K562 (cell line): ENCODE results near the gene CDC45. TPM values are rescaled to one million over a fixed set of nuclear protein-coding genes. Genes with fewer than 3 reads are reported as not detected.
A peak's percentile ranks its signal among the peaks of the same experiment; 100 is the strongest.

Source experiments
- ATAC-seq: fragments of 200-7000 bp; cut with Tn5 transposase; 3 replicates; pipeline ENCODE4 v1.9.1; 2020; ENCODE audit warnings: moderate library complexity
- BruUV-seq: library from RNA; stranded (reverse); fragments of 400-500 nt; replicated peaks from 2 replicates; lab custom pipeline; 2021; lab: Mats Ljungman, UMichigan
- CTCF ChIA-PET: fragments of 300-600 bp; formaldehyde crosslinking; extraction: SDS; loops from one replicate; lab custom pipeline; 2021; ENCODE audit warnings: low intra/inter-chr PET ratio; lab: Yijun Ruan, JAX
- POLR2A ChIA-PET: fragments of 300-600, 350-650 bp; sonication (Branson Sonifier 250); formaldehyde crosslinking; extraction: SDS; loops from one replicate; lab custom pipeline; 2021; ENCODE audit warnings: antibody characterized with exemption, inconsistent platforms; lab: Yijun Ruan, JAX
- DNase-seq, 4 experiments: peaks; one replicate each; pipeline versions ENCODE4 v3.0.0 to v3.0.0-alpha.2; 2011 to 2018; ENCODE audit warnings: low spot score in 3 of 4, mixed read lengths in 3 of 4; ENCODE audit errors: extremely low read depth in 1 of 4
- FAIRE-seq: peaks from 2 replicates; lab custom pipeline; 2011; peaks lifted over from hg19 to GRCh38; lab: Jason Lieb, UNC
- H2AFZ ChIP-seq: 2 replicates; pipeline ENCODE4 v1.6.0; 2011; ENCODE audit warnings: low read depth, low read length, control low read depth, inconsistent platforms
- H3K27ac ChIP-seq: fragments of 200-600 bp; 3 replicates; pipeline ENCODE4 v1.8.0; 2011; ENCODE audit warnings: low read depth, mild to moderate bottlenecking, control low read depth, inconsistent platforms, low read length, moderate library complexity, mixed read lengths; ENCODE audit errors: extremely low read depth
- H3K27me3 ChIP-seq, 2 experiments: fragments of 300-600 bp in 1 of 2; 2 replicates in 1 of 2; 3 replicates in 1 of 2; pipeline versions ENCODE4 v1.6.0 to v1.8.0; 2011; ENCODE audit warnings: inconsistent platforms in 2 of 2, low read length in 2 of 2, mild to moderate bottlenecking in 1 of 2, mixed read lengths in 1 of 2, moderate library complexity in 1 of 2; ENCODE audit not compliant: control insufficient read depth in 2 of 2, insufficient read depth in 2 of 2
- H3K36me3 ChIP-seq: fragments of 300-600 bp; 3 replicates; pipeline ENCODE4 v1.8.0; 2011; ENCODE audit warnings: mild to moderate bottlenecking, low read length, inconsistent platforms; ENCODE audit not compliant: control insufficient read depth, insufficient read depth
- H3K4me1 ChIP-seq, 2 experiments: fragments of 200-600 bp in 1 of 2; replicated peaks in 1 of 2; 2 replicates in 1 of 2; 3 replicates in 1 of 2; pipeline versions ENCODE4 v1.5.1 to v1.8.0; 2011; ENCODE audit warnings: inconsistent platforms in 2 of 2, low read length in 2 of 2, mild to moderate bottlenecking in 1 of 2, mixed read lengths in 1 of 2, moderate library complexity in 1 of 2; ENCODE audit not compliant: control insufficient read depth in 2 of 2, insufficient read depth in 2 of 2
- H3K4me2 ChIP-seq: 2 replicates; pipeline ENCODE4 v1.6.1; 2011; ENCODE audit warnings: low read length, control low read depth, inconsistent platforms, mixed read lengths; ENCODE audit not compliant: insufficient read depth
- H3K4me3 ChIP-seq: fragments of 200-600 bp; sonication (generic), shearing (Covaris generic); 2 replicates; pipeline ENCODE4 v1.5.1; 2016; ENCODE audit warnings: control low read depth, inconsistent platforms
- H3K79me2 ChIP-seq: fragments of 200-600 bp; 3 replicates; pipeline ENCODE4 v1.8.0; 2011; ENCODE audit warnings: low read length, inconsistent platforms; ENCODE audit not compliant: control insufficient read depth, insufficient read depth
- H3K9ac ChIP-seq, 2 experiments: 2 replicates each; pipeline versions ENCODE4 v1.6.0 to v1.6.1; 2011; ENCODE audit warnings: low read depth in 2 of 2, low read length in 2 of 2, control low read depth in 1 of 2, inconsistent platforms in 1 of 2, mild to moderate bottlenecking in 1 of 2, mixed read lengths in 1 of 2; ENCODE audit not compliant: insufficient read depth in 1 of 2
- H3K9me1 ChIP-seq: one replicate; pipeline ENCODE4 v1.6.0; 2011; ENCODE audit warnings: inconsistent platforms, mild to moderate bottlenecking, low read length, moderate library complexity; ENCODE audit not compliant: control insufficient read depth, insufficient read depth
- H3K9me3 ChIP-seq: replicated peaks from 2 replicates; pipeline ENCODE4 v1.5.1; 2011; ENCODE audit warnings: low read depth, low read length, inconsistent platforms; ENCODE audit not compliant: control insufficient read depth, insufficient read depth
- H4K20me1 ChIP-seq: replicated peaks from 2 replicates; pipeline ENCODE4 v1.6.1; 2011; ENCODE audit warnings: low read length, inconsistent platforms, mixed read lengths; ENCODE audit not compliant: control insufficient read depth, insufficient read depth
- BCOR ChIP-seq: fragments of 450-650 bp; IDR thresholded peaks from 2 replicates; pipeline ENCODE4 v1.6.1; 2016
- BRCA1 ChIP-seq, 2 experiments: fragments of 450-650 bp in 1 of 2; sonication (generic) in 1 of 2; formaldehyde crosslinking in 1 of 2; IDR thresholded peaks; 2 replicates each; pipeline versions ENCODE4 v1.5.0 to v1.6.1; 2017 to 2020; ENCODE audit warnings: mild to moderate bottlenecking in 1 of 2, missing genetic modification reagents in 1 of 2
- IRF2 ChIP-seq: sonication (generic); formaldehyde crosslinking; IDR thresholded peaks from 2 replicates; pipeline ENCODE4 v1.8.1; 2022; ENCODE audit warnings: mild to moderate bottlenecking, missing genetic modification reagents
- NFYB ChIP-seq: IDR thresholded peaks from 2 replicates; pipeline ENCODE4 v1.6.1; 2011; ENCODE audit warnings: mild to moderate bottlenecking, moderate library complexity; ENCODE audit not compliant: insufficient read length; ENCODE audit errors: extremely low read depth
- NR3C1 ChIP-seq: sonication (generic); formaldehyde crosslinking; IDR thresholded peaks from 2 replicates; pipeline ENCODE4 v1.8.1; 2022; ENCODE audit warnings: missing genetic modification reagents
- POLR2AphosphoS5 ChIP-seq: IDR thresholded peaks from 2 replicates; pipeline ENCODE4 v1.6.1; 2011; ENCODE audit warnings: mild to moderate bottlenecking, low read depth, low read length, moderate library complexity; ENCODE audit not compliant: control insufficient read depth, insufficient read depth
- POLR3G ChIP-seq: IDR thresholded peaks from 2 replicates; pipeline ENCODE4 v1.6.1; 2011; ENCODE audit not compliant: insufficient read length, insufficient replicate concordance; ENCODE audit errors: extremely low read depth
- SNRNP70 ChIP-seq: fragments of 200-400 bp; formaldehyde crosslinking; optimal IDR thresholded peaks from 2 replicates; pipeline ENCODE3; 2017; ENCODE audit warnings: low read depth, low read length
- TEAD2 ChIP-seq: fragments of 450-650 bp; IDR thresholded peaks from 2 replicates; pipeline ENCODE4 v1.6.1; 2016; ENCODE audit warnings: missing genetic modification characterization, control low read depth, missing compliant biosample characterization
- TRIM24 ChIP-seq, 2 experiments: fragments of 450-650 bp; IDR thresholded peaks; 2 replicates each; pipeline ENCODE4 v1.6.1; 2016
- ZNF436 ChIP-seq: fragments of 250-450, 450-650 bp; sonication (Bioruptor Pico); formaldehyde crosslinking; IDR thresholded peaks from 2 replicates; pipeline ENCODE4 v1.7.0; 2020; ENCODE audit warnings: mild to moderate bottlenecking
- ZNF707 ChIP-seq: fragments of 250-450 bp; sonication (Bioruptor Pico); conservative IDR thresholded peaks from 2 replicates; pipeline ENCODE4 v1.8.0; 2022; ENCODE audit warnings: inconsistent platforms, mild to moderate bottlenecking, moderate library complexity
- WGBS: fragments of 100-300 bp; shearing (Covaris generic); methylation state at CpG from one replicate; pipeline ENCODE4 v1.1.6; 2016; ENCODE audit warnings: low coverage, mixed read lengths; ENCODE audit not compliant: insufficient coverage; ENCODE audit errors: missing lambda C conversion rate; 5-methylcytosine and 5-hydroxymethylcytosine counted together
- in situ Hi-C: fragments of 300-500 bp; cut with MboI; formaldehyde crosslinking; loops from 4 replicates; pipeline ENCODE4 v1.15.0; 2018; ENCODE audit warnings: inconsistent platforms, mixed read lengths
- intact Hi-C: fragments of 100-400 bp; cut with micrococcal nuclease; formaldehyde crosslinking; loops from 2 replicates; pipeline ENCODE4 v1.14.2; 2022
- polyA plus RNA-seq, 8 experiments: library from polyadenylated mRNA; depleted of rRNA in 4 of 8; stranded (reverse) in 5 of 8; unstranded in 3 of 8; fragments of >200 nt; fragmentation: Nextera tagmentation in 2 of 8; fragmentation: Illumina TruSeq in 1 of 8; extraction: Ambion mirVana in 2 of 8; extraction: Trizol in 1 of 8; gene quantifications; 2 replicates each; pipeline versions ENCODE4 v1.2.1 to v1.2.3, GENCODE V29; 2011 to 2014; ENCODE audit warnings: inconsistent platforms in 1 of 8, missing spikeins in 1 of 8
- total RNA-seq, 7 experiments: library from RNA; depleted of rRNA in 6 of 7; stranded (reverse); fragments of >200 nt in 6 of 7; fragmentation: Illumina TruSeq in 2 of 7; extraction: Trizol in 2 of 7; gene quantifications; 2 replicates each; pipeline versions ENCODE4 v1.2.1 to v1.2.3, GENCODE V29; 2011 to 2021; ENCODE audit warnings: low replicate concordance in 1 of 7
- TF ChIP-seq, protein P1 (sequence below): fragments of 250-450 bp; sonication (Bioruptor Pico); IDR thresholded peaks from 2 replicates; pipeline ENCODE4 v1.8.0; 2022; ENCODE audit warnings: inconsistent platforms, mild to moderate bottlenecking, moderate library complexity, borderline replicate concordance
- TF ChIP-seq, protein P2 (sequence below): sonication (generic); formaldehyde crosslinking; IDR thresholded peaks from 2 replicates; pipeline ENCODE4 v1.8.1; 2022; ENCODE audit warnings: missing genetic modification reagents

The CDC45 gene
- total and polyA plus RNA-seq, 9 of the 15 experiments (the other 6 are each of a cell fraction or from before 2014, with no cell fraction given): 251 to 580 (median 410) TPM

DNA sequence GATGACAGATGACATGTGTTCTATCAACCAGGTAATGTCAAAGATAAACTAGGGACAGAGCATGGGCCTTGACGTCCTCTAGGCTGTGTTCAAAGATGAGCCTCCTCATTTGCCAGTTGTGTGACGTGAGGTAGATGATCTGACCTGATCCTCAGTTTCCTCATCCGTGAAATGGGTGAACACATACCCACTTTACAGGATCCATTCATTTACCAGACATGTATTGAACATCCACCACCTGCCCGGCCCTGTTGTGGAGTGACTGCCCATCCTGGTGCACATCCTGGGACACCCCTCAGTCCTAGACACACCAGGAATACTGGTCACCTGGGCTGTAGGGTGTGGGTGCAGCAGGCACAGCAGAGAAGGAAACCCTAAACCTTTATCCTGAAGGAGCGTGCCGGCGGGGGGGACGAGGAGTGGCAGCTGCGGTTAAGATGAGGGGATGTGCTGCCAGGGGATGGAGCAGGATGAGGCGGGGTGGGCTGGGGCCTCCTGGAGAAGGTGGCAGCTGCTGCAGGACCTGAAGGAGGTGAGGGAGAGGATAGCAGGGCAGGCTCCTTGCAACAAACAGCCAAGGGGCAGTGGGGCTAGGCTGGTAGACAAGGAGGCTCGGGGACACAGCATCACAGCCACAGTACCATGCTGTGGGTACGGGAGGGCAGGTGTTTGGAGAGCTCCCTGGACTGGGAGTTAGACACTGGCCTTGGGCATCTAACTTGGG, 36.1 kb downstream of the CDC45 start:
- H3K9ac ChIP-seq: peak overlapping the region in 1 of 2 experiments; percentile 54; a peak in 1 of 4 replicates
- DNase-seq (peak in 1 of 4 experiments; percentile 47), ATAC-seq (no peak), FAIRE-seq (no peak)
- no peak overlapping the region for H2AFZ ChIP-seq
- H3K4me1 ChIP-seq: peaks cover 0 to 9% of the 10 kb centered on the region in 2 experiments; a peak in 1 of 5 replicates
- peaks cover 11% of the 10 kb centered on the region for H4K20me1 ChIP-seq
- intact Hi-C loops (no loop called here), in situ Hi-C loops (no loop called here)
- H3K9me3 ChIP-seq: no peaks in the 10 kb centered on the region
- H3K9me1 ChIP-seq: peaks cover 7% of the 10 kb centered on the region
- no peaks in the 10 kb centered on the region for H3K27me3 ChIP-seq
- H3K4me2 ChIP-seq: no peak overlapping the region
- no peak overlapping the region for H3K27ac ChIP-seq
- H3K4me3 ChIP-seq: no peak overlapping the region
- no peaks in the 10 kb centered on the region for H3K79me2 ChIP-seq
- POLR2A ChIA-PET: interaction anchor here (0.6 to 4.6 kb wide), 9 partner anchors 9 to 337 kb away, joined by 3 to 33 read pairs (median 4); partner anchors contain the start of genes CDC45 and SLC25A1
- CTCF ChIA-PET: no interaction called here
- BruUV-seq: TSS peak; percentile 9
- WGBS: 93% methylated on average over 12 of the region's 12 CpGs
- peaks cover 100% of the 10 kb centered on the region for H3K36me3 ChIP-seq
- TF ChIP-seq, protein P1, sequence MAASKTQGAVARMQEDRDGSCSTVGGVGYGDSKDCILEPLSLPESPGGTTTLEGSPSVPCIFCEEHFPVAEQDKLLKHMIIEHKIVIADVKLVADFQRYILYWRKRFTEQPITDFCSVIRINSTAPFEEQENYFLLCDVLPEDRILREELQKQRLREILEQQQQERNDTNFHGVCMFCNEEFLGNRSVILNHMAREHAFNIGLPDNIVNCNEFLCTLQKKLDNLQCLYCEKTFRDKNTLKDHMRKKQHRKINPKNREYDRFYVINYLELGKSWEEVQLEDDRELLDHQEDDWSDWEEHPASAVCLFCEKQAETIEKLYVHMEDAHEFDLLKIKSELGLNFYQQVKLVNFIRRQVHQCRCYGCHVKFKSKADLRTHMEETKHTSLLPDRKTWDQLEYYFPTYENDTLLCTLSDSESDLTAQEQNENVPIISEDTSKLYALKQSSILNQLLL (CRISPR knock-in tag): no peak
- TF ChIP-seq NR3C1 (CRISPR knock-in tag) (peak; percentile 73; the same call in 1 of the 2 replicates), TRIM24 (IDR thresholded peaks at IDR 0.05) (no peak), POLR2AphosphoS5 (peak; percentile 57), ZNF707 (no peak), TEAD2 (tag) (no peak), BRCA1 (IDR thresholded peaks at IDR 0.05) (no peak), BRCA1 (CRISPR knock-in tag; IDR thresholded peaks at IDR 0.05) (peak; percentile 81; the same call in 1 of the 2 replicates), POLR3G (no peak), SNRNP70 (no peak), ZNF436 (CRISPR knock-in tag) (no peak), BCOR (peak; percentile 96), IRF2 (CRISPR knock-in tag) (peak; percentile 78; the same call in 1 of the 2 replicates), NFYB (no peak)
- TF ChIP-seq, protein P2, sequence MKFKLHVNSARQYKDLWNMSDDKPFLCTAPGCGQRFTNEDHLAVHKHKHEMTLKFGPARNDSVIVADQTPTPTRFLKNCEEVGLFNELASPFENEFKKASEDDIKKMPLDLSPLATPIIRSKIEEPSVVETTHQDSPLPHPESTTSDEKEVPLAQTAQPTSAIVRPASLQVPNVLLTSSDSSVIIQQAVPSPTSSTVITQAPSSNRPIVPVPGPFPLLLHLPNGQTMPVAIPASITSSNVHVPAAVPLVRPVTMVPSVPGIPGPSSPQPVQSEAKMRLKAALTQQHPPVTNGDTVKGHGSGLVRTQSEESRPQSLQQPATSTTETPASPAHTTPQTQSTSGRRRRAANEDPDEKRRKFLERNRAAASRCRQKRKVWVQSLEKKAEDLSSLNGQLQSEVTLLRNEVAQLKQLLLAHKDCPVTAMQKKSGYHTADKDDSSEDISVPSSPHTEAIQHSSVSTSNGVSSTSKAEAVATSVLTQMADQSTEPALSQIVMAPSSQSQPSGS (CRISPR knock-in tag): 0 out of 2 replicates have a peak, but pooled peaks have one; percentile 16
